ENCODE results near the gene IL1B.

DNA sequence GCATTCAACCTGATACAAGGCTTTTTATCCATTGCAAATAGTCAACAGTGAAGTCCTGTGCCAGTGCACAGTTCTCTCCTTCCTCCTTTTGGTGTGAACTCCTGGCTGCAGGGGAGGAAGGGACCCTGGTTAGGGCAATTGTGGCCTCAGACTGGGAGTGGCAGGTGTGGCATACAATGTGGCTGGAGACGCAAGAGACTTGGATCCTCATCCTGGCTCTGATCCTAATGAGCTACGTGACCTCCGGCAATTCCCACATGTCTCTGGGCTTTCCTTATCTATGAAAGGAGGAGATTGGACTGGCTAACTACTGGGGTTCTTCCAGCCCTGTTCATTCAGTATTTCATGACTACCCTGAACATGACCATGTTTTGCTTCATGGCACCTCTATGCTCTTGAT is 41.7 kb downstream of the IL1B start:
- TF ChIP-seq JUND (IDR thresholded peaks at IDR 0.05) (no peak), RAD21 (IDR thresholded peaks at IDR 0.05) (no peak), HNF4G (IDR thresholded peaks at IDR 0.05) (no peak), REST (IDR thresholded peaks at IDR 0.05) (no peak), FOXA2 (IDR thresholded peaks at IDR 0.05) (no peak), EGR1 (IDR thresholded peaks at IDR 0.05; ENCODE audit: low read depth in 2 of 2) (no peak), YY1 (IDR thresholded peaks at IDR 0.05) (no peak), FOXA1 (IDR thresholded peaks at IDR 0.05) (no peak), GABPA (IDR thresholded peaks at IDR 0.05 in 1 of 2, conservative IDR thresholded peaks at IDR 0.05 in 1 of 2) (no peak)
- TF ChIP-seq, protein P1, sequence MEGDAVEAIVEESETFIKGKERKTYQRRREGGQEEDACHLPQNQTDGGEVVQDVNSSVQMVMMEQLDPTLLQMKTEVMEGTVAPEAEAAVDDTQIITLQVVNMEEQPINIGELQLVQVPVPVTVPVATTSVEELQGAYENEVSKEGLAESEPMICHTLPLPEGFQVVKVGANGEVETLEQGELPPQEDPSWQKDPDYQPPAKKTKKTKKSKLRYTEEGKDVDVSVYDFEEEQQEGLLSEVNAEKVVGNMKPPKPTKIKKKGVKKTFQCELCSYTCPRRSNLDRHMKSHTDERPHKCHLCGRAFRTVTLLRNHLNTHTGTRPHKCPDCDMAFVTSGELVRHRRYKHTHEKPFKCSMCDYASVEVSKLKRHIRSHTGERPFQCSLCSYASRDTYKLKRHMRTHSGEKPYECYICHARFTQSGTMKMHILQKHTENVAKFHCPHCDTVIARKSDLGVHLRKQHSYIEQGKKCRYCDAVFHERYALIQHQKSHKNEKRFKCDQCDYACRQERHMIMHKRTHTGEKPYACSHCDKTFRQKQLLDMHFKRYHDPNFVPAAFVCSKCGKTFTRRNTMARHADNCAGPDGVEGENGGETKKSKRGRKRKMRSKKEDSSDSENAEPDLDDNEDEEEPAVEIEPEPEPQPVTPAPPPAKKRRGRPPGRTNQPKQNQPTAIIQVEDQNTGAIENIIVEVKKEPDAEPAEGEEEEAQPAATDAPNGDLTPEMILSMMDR (IDR thresholded peaks at IDR 0.05; ENCODE audit: low read depth, low read length, missing input control), result no peak
- TF ChIP-seq, protein P2, sequence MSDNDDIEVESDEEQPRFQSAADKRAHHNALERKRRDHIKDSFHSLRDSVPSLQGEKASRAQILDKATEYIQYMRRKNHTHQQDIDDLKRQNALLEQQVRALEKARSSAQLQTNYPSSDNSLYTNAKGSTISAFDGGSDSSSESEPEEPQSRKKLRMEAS (IDR thresholded peaks at IDR 0.05), result no peak
